Esophagus squamous epithelium (tissue), 5 donors: Measurements from ENCODE around the gene GARNL3. TPM values are rescaled to one million over a fixed set of nuclear protein-coding genes. Genes with fewer than 3 reads are reported as not detected.
A peak's percentile ranks its signal among the peaks of the same experiment; 100 is the strongest.

Source experiments
- DNase-seq: peaks from one replicate; lab custom pipeline; 2025; lab: John Stamatoyannopoulos, UW
- H3K27ac ChIP-seq, 4 donors: fragments of 200-600 bp; sonication (generic); one replicate each; pipeline ENCODE4 v1.5.1; 2016 to 2019; ENCODE audit warnings: mild to moderate bottlenecking in 1 of 4
- H3K27me3 ChIP-seq, 4 donors: fragments of 200-600 bp; sonication (generic); 1 replicate in 3 of 4; 2 replicates in 1 of 4; pipeline versions ENCODE4 v1.5.1 to v1.6.0; 2017 to 2021; ENCODE audit warnings: antibody characterized with exemption in 1 of 4
- H3K36me3 ChIP-seq, 3 donors: fragments of 200-600 bp; sonication (generic); one replicate each; pipeline ENCODE4 v1.5.1; 2016 to 2019
- H3K4me1 ChIP-seq, 3 donors: fragments of 200-600 bp; sonication (generic); one replicate each; pipeline ENCODE4 v1.5.1; 2017 to 2019
- H3K4me3 ChIP-seq, 4 donors: fragments of 200-600 bp; sonication (generic); 1 replicate in 3 of 4; 2 replicates in 1 of 4; pipeline ENCODE4 v1.5.1; 2016 to 2019; ENCODE audit warnings: mild to moderate bottlenecking in 2 of 4, moderate library complexity in 1 of 4
- H3K9me3 ChIP-seq, 3 donors: fragments of 200-600 bp; sonication (generic); one replicate each; pipeline ENCODE4 v1.5.1; 2016 to 2019
- CTCF ChIP-seq, 6 experiments: fragments of 450-650 bp in 4 of 6; fragments of 200-600 bp in 2 of 6; sonication (generic) in 2 of 6; IDR thresholded peaks; one replicate each; pipeline ENCODE4 v1.5.1; 2016 to 2019; ENCODE audit warnings: antibody characterized with exemption in 6 of 6, mild to moderate bottlenecking in 4 of 6, moderate library complexity in 4 of 6
- POLR2A ChIP-seq, 4 donors: fragments of 450-650 bp; IDR thresholded peaks; one replicate each; pipeline ENCODE4 v1.6.1; 2017; ENCODE audit warnings: antibody characterized with exemption in 4 of 4, mild to moderate bottlenecking in 4 of 4, moderate library complexity in 3 of 4
- WGBS, 2 donors: methylation state at CpG; one replicate each; pipeline ENCODE4 v1.1.5; 2018; 5-methylcytosine and 5-hydroxymethylcytosine counted together
- intact Hi-C: fragments of 100-400 bp; cut with DNase I; formaldehyde crosslinking; loops from one replicate; pipeline ENCODE4 v1.15.0; 2022
- total RNA-seq, 4 donors: library from RNA; depleted of rRNA; stranded (reverse); fragments of >200 nt; gene quantifications; one replicate each; pipeline ENCODE4 v1.1.0, GENCODE V29; 2016
- donor health status: DM: yes; HTN: yes; CAD: no.

Gene GARNL3
- total RNA-seq, 4 donors from 2014 or later: 1.1 to 22.9 (median 8.2) TPM

GRCh38 chr9:127340721-127341120 is 76.1 kb downstream of the GARNL3 start:
- Histone ChIP-seq H3K4me1 (peaks cover 8 to 37% (median 20%) of the 10 kb centered on the region in 3 donors), H3K9me3 (no peaks in the 10 kb centered on the region), H3K27ac (peak overlapping the region in 3 of 4 donors; percentile 13 to 25 (median 22)), H3K36me3 (peaks cover 0 to 31% (median 0%) of the 10 kb centered on the region in 3 donors), H3K27me3 (no peaks in the 10 kb centered on the region), H3K4me3 (no peak overlapping the region)
- intact Hi-C loops: no loop called here
- TF ChIP-seq CTCF (IDR thresholded peaks at IDR 0.05) (no peak), POLR2A (IDR thresholded peaks at IDR 0.05) (no peak)
- 56 to 70% methylated on average over 2 of the region's 2 CpGs for WGBS, 2 donors
- no peak for DNase-seq

GRCh38 chr9:127341152-127341551 is 76.6 kb downstream of the GARNL3 start:
- Histone ChIP-seq H3K36me3 (peaks cover 0 to 34% (median 0%) of the 10 kb centered on the region in 3 donors), H3K27ac (peak overlapping the region in 3 of 4 donors; percentile 13 to 25 (median 23)), H3K27me3 (no peaks in the 10 kb centered on the region), H3K4me3 (no peak overlapping the region), H3K4me1 (peaks cover 8 to 32% (median 16%) of the 10 kb centered on the region in 3 donors), H3K9me3 (no peaks in the 10 kb centered on the region)
- no peak for DNase-seq
- intact Hi-C loops: no loop called here
- WGBS, 2 donors: 78 to 97% methylated on average over 2 to 3 of the region's 3 CpGs
- TF ChIP-seq CTCF (IDR thresholded peaks at IDR 0.05) (no peak), POLR2A (IDR thresholded peaks at IDR 0.05) (no peak)

- peaks cover 0 to 13% (median 0%) of the 10 kb centered on the region in 3 donors for H3K4me1 ChIP-seq
- DNase-seq: no peak
- no peaks in the 10 kb centered on the region for H3K9me3 ChIP-seq
- H3K36me3 ChIP-seq: peaks cover 0 to 38% (median 0%) of the 10 kb centered on the region in 3 donors
- intact Hi-C loops: no loop called here
- H3K4me3 ChIP-seq: no peak overlapping the region
- no peaks in the 10 kb centered on the region for H3K27me3 ChIP-seq
- no peak for TF ChIP-seq POLR2A (IDR thresholded peaks at IDR 0.05)
- no peak for TF ChIP-seq CTCF (IDR thresholded peaks at IDR 0.05)
- WGBS, 2 donors: 73 to 81% methylated on average over 6 to 7 of the region's 7 CpGs
- no peak overlapping the region for H3K27ac ChIP-seq
These were observed 79.9 kb downstream of the GARNL3 start for GRCh38 chr9:127344368-127345000.

- Histone ChIP-seq H3K36me3 (peaks cover 0 to 32% (median 0%) of the 10 kb centered on the region in 3 donors), H3K4me1 (peaks cover 0 to 5% (median 0%) of the 10 kb centered on the region in 3 donors), H3K27ac (no peak overlapping the region), H3K27me3 (no peaks in the 10 kb centered on the region), H3K9me3 (no peaks in the 10 kb centered on the region), H3K4me3 (no peak overlapping the region)
- TF ChIP-seq CTCF (IDR thresholded peaks at IDR 0.05) (no peak), POLR2A (IDR thresholded peaks at IDR 0.05) (no peak)
- WGBS, 2 donors: 65 to 77% methylated on average over 2 to 3 of the region's 3 CpGs
- no peak for DNase-seq
- intact Hi-C loops: no loop called here
These were observed 81.0 kb downstream of the GARNL3 start for GRCh38 chr9:127345566-127345965.

- Histone ChIP-seq H3K4me3 (no peak overlapping the region), H3K27ac (no peak overlapping the region), H3K27me3 (no peaks in the 10 kb centered on the region), H3K9me3 (no peaks in the 10 kb centered on the region), H3K36me3 (peaks cover 0 to 30% (median 0%) of the 10 kb centered on the region in 3 donors), H3K4me1 (peaks cover 0 to 6% (median 0%) of the 10 kb centered on the region in 3 donors)
- TF ChIP-seq POLR2A (IDR thresholded peaks at IDR 0.05): no peak
- peak in 1 of 6 experiments; percentile 5 for TF ChIP-seq CTCF (IDR thresholded peaks at IDR 0.05)
- intact Hi-C loops: no loop called here
- WGBS, 2 donors: 74 to 92% methylated on average over 6 of the region's 6 CpGs
- no peak for DNase-seq
These were observed 82.0 kb downstream of the GARNL3 start for GRCh38 chr9:127346584-127346983.
